Fibroblast of villous mesenchyme (primary cell): ENCODE data around the gene FNDC8. TPM values are rescaled to one million over a fixed set of nuclear protein-coding genes. Genes with fewer than 3 reads are reported as not detected.

Experiments used
- DNase-seq: peaks from one replicate; pipeline ENCODE4 v3.0.0-alpha.2; 2010; ENCODE audit warnings: low read depth
- H3K4me3 ChIP-seq: 2 replicates; pipeline ENCODE4 v1.5.1; 2011; ENCODE audit warnings: low read depth, mild to moderate bottlenecking, low read length
- total RNA-seq: library from RNA; depleted of rRNA; stranded (reverse); fragments of >200 nt; gene quantifications from 2 replicates; pipeline ENCODE4 v1.2.3, GENCODE V29; 2012
- TF ChIP-seq, protein P1 (sequence below): IDR thresholded peaks from 2 replicates; pipeline ENCODE4 v1.5.1; 2012; ENCODE audit warnings: low read depth, mild to moderate bottlenecking, low read length; ENCODE audit not compliant: insufficient read depth

The FNDC8 gene
- total RNA-seq, 1 donor, result not detected

DNA sequence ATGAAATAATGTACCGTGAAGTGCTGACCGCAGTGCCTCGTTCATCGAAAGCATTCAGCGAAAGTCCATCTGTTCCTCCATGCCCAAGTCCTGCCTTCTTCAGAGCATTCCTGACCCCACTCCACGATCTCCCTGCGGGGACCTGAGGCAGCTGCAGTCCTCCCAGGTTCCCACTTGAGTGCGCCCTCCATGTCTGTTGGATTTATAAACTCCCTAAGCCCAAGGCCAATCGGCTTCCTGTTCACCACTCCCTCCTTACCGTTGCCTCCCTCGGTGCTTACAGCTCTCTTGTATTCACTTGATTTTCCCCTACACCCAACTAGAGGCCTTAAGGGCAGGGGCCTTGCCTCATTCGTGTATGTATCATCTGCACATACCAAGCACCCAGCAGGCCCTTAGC lies 4.6 kb upstream of the FNDC8 start:
- TF ChIP-seq, protein P1, sequence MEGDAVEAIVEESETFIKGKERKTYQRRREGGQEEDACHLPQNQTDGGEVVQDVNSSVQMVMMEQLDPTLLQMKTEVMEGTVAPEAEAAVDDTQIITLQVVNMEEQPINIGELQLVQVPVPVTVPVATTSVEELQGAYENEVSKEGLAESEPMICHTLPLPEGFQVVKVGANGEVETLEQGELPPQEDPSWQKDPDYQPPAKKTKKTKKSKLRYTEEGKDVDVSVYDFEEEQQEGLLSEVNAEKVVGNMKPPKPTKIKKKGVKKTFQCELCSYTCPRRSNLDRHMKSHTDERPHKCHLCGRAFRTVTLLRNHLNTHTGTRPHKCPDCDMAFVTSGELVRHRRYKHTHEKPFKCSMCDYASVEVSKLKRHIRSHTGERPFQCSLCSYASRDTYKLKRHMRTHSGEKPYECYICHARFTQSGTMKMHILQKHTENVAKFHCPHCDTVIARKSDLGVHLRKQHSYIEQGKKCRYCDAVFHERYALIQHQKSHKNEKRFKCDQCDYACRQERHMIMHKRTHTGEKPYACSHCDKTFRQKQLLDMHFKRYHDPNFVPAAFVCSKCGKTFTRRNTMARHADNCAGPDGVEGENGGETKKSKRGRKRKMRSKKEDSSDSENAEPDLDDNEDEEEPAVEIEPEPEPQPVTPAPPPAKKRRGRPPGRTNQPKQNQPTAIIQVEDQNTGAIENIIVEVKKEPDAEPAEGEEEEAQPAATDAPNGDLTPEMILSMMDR, result no peak
- H3K4me3 ChIP-seq, result no peak overlapping the region
- no peak for DNase-seq

DNA sequence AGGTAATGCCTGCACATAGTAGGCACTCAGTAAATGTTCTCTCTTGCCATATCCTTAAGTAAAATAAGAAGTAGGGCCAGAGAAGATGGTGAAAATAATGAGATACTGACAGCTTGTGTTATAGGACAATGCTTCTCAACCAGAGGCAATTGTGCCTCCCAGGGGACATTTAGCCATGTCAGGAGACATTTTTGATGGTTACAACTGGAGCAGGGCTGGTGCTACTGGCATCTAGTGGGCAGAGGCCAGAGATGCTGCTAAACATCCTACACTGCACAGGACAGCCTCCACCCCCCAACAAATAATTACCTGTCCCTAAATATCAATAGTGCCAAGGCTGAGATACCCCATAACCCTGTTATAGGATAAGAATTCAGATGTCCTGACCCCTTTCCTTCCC lies 3.4 kb upstream of the FNDC8 start:
- no peak overlapping the region for H3K4me3 ChIP-seq
- DNase-seq, result no peak
- TF ChIP-seq, protein P1, result peak; percentile 28

DNA sequence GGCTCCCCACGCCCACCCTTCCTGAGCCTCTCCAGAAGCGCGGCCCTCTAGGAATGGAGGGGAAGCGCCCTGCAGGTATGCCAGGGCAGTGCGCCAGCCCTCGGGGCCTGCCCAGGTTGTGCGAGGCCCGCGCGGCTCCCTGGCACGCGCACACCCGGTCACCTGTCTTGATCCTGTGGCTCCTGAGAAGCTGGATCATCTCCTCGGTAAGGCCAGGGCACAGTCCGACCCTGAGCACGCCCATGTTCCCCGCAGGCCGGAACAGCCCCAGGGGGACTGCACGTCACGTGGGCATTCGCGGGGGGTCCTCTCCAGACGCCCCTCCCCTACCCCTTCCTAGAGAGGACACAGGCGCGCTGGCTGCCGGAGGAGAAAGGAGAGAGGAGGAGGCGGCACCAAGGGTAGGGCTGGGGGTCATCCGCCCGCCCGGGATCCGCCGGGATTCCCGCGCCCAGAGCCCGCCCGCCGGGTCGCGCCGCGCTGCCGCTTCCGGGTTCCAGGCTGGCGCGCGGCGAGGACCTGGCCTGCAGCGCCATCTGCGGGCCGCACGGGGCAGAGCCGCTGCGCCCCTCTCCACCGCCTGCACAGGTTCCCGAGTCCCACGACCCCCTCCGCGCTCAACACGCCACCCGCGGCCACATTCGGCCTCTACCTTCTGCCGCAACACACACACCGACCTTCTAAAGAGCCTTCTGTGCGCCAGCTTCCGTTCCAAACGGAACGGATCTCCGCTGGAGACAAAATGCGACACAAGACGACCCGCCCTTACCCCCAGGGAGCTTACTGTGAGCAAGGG lies 1.8 kb upstream of the FNDC8 start, which contains the start of gene RAD51D:
RAD51D (minus strand) TSS at position 491 of the 796 bp plus-strand sequence; CDS start at position 244, 247 bp downstream.
- TF ChIP-seq, protein P1, result peak; percentile 75
- peak; percentile 61 for DNase-seq
- peak within 1 kb of the TSS; percentile 86 for H3K4me3 ChIP-seq

DNA sequence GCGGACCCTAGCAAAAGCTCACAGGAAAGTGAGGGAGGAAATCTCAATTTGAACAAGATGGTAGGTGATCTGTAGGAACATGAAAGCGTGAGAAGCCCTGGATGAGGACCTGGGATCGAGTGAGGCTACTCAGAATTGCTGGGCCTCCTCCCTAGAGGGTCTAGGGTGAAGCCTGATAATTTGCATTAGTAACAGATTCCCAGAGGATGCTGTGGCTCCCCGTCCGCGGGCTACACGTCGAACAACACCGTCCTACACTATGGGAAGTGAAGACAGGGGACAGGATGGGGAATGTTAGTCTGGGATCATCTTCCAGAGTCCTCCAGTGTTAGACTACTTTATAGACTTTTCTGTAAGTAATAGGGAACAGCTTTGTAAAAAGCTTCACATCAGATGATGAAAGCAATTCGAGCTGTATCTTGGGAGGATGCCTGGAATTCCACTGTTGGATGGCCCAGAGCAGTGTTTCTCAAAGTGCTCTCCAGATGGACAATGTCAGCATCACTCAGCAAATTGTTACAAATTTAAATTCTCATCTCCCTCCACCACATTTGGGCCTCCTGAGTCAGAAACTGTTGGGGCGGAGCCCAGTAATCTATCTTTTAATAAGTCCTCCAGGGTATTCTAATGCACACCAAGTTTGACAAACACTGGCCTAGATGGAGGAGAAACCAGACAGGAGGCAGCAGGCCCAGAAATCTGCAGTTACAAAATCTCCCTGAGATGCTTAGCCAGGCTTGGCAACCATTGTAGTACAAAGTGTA lies 6.5 kb downstream of the FNDC8 start:
- no peak overlapping the region for H3K4me3 ChIP-seq
- TF ChIP-seq, protein P1, result no peak
- peak; percentile 63 for DNase-seq

DNA sequence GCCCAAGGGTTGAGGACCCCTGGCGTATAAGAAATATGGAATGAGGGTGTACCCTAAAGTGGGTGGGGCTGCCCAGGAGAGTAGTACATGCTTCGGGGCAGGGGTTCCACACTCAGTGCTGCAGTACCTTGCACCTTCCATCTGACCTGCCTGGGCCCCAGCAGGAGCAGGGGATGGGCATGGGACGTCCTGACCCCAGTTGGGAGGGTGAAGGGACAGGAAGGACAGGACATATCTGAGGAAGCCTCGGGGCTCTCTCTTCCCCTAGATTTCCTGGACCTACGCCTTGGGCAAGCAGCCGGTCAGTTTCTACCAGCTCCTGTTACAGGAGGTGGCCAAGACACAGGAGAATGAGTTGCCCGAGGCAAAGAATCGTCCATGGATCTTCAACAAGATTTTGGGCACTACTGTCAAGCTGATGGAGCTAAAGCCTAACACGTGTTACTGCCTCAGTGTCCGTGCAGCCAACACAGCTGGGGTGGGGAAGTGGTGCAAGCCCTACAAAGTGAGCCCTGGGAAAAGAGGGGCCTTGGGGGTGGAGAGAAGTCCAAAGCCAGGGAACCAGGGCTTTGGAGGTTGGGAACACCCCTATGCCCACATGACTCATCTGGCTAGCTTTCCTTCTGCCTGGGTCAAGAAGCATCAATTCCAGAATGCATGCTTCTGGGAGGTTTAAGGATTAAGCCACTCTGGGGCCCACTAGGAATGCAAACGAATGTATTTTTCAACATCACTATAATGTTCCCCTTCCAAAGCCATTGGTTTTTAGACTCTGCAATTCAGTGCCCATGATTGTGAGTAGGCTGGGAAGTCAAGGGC lies 7.9 kb downstream of the FNDC8 start:
- no peak for DNase-seq
- TF ChIP-seq, protein P1, result no peak
- H3K4me3 ChIP-seq, result no peak overlapping the region

DNA sequence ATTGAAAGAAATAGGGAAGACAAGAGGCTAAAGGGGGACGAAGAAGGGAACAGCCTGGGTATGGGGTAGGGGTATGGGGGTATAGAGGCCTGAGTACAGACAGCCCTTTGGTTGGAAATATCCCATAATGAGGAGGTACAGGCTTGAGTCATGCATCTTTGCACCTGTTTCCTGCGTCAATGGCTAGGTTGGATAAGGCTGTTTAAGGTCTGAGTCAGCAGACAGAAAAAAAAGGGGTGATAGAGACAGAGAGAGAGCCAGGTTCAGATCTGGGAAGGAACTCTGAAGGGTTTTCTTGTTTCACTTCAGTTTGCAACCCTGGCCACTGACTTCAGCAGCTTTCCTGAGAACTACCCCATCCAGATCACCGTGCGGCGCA lies 8.5 kb downstream of the FNDC8 start:
- TF ChIP-seq, protein P1, result no peak

More for the DNA sequence above, 8.5 kb downstream of the FNDC8 start:
- no peak for DNase-seq
- no peak overlapping the region for H3K4me3 ChIP-seq
